Measurements from ENCODE around the gene HSD17B4.
"Not testable (repeated sequence)": the region's sequence is repeated elsewhere in the genome, so short reads cannot be mapped to it uniquely, and the experiment has no call there.

HSD17B4 gene

DNA sequence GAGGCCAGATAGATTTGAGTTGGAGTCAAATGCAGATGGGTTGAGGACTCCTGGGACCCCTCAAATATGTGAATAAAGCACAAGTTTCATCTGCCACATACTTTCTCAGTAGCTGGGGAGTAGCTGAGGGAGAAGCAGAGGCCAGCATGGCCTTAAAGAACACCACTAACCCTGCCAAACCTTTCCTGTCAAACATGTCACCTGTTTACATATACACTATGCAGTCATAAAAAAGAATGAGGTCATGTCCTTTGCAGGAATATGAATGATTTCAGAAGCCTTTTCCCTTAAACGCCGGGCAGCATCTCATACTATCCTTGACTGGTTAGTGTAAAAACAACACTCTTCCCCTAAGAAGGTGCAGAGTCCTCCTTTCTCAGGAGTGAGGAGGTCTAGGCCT lies 25.2 kb upstream of the HSD17B4 start:
- TF ChIP-seq SNAI2 (CRISPR knock-in tag; IDR thresholded peaks at IDR 0.05) (no peak), ZFP3 (CRISPR knock-in tag; IDR thresholded peaks at IDR 0.05) (no peak), ZNF565 (CRISPR knock-in tag; conservative IDR thresholded peaks at IDR 0.05; ENCODE audit: low read depth) (no peak), GLIS3 (CRISPR knock-in tag; IDR thresholded peaks at IDR 0.05) (no peak), TCF4 (CRISPR knock-in tag; IDR thresholded peaks at IDR 0.05; ENCODE audit: borderline replicate concordance) (no peak), ZNF70 (CRISPR knock-in tag; IDR thresholded peaks at IDR 0.05) (no peak), OSR1 (CRISPR knock-in tag; IDR thresholded peaks at IDR 0.05) (no peak), ESRRG (CRISPR knock-in tag; IDR thresholded peaks at IDR 0.05) (no peak)
- TF ChIP-seq, protein P1, sequence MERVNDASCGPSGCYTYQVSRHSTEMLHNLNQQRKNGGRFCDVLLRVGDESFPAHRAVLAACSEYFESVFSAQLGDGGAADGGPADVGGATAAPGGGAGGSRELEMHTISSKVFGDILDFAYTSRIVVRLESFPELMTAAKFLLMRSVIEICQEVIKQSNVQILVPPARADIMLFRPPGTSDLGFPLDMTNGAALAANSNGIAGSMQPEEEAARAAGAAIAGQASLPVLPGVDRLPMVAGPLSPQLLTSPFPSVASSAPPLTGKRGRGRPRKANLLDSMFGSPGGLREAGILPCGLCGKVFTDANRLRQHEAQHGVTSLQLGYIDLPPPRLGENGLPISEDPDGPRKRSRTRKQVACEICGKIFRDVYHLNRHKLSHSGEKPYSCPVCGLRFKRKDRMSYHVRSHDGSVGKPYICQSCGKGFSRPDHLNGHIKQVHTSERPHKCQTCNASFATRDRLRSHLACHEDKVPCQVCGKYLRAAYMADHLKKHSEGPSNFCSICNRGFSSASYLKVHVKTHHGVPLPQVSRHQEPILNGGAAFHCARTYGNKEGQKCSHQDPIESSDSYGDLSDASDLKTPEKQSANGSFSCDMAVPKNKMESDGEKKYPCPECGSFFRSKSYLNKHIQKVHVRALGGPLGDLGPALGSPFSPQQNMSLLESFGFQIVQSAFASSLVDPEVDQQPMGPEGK (CRISPR knock-in tag; IDR thresholded peaks at IDR 0.05; ENCODE audit: borderline replicate concordance): no peak
- TF ChIP-seq, protein P2, sequence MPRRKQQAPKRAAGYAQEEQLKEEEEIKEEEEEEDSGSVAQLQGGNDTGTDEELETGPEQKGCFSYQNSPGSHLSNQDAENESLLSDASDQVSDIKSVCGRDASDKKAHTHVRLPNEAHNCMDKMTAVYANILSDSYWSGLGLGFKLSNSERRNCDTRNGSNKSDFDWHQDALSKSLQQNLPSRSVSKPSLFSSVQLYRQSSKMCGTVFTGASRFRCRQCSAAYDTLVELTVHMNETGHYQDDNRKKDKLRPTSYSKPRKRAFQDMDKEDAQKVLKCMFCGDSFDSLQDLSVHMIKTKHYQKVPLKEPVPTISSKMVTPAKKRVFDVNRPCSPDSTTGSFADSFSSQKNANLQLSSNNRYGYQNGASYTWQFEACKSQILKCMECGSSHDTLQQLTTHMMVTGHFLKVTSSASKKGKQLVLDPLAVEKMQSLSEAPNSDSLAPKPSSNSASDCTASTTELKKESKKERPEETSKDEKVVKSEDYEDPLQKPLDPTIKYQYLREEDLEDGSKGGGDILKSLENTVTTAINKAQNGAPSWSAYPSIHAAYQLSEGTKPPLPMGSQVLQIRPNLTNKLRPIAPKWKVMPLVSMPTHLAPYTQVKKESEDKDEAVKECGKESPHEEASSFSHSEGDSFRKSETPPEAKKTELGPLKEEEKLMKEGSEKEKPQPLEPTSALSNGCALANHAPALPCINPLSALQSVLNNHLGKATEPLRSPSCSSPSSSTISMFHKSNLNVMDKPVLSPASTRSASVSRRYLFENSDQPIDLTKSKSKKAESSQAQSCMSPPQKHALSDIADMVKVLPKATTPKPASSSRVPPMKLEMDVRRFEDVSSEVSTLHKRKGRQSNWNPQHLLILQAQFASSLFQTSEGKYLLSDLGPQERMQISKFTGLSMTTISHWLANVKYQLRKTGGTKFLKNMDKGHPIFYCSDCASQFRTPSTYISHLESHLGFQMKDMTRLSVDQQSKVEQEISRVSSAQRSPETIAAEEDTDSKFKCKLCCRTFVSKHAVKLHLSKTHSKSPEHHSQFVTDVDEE (CRISPR knock-in tag; IDR thresholded peaks at IDR 0.05): no peak
- ATAC-seq: no peak

DNA sequence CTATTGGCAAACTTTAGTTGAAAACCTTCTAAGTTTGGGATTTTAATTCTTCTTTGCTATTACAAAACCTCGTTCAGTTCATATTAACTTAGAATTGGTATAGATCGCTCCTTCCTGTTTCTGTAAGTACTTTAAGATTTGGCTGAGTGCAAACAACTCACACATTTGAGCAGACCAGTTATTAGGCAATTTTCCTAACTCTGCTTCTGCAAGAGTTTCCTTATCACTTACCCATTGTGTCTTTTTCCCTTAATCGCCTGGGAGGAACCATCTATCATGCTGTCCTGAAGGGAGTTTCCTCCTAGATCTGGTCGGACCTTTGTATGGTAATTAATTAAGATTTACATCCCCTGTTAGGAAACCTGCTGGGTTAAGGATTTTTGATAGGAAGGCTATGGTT lies 24.7 kb upstream of the HSD17B4 start:
- ATAC-seq: not testable (repeated sequence)

DNA sequence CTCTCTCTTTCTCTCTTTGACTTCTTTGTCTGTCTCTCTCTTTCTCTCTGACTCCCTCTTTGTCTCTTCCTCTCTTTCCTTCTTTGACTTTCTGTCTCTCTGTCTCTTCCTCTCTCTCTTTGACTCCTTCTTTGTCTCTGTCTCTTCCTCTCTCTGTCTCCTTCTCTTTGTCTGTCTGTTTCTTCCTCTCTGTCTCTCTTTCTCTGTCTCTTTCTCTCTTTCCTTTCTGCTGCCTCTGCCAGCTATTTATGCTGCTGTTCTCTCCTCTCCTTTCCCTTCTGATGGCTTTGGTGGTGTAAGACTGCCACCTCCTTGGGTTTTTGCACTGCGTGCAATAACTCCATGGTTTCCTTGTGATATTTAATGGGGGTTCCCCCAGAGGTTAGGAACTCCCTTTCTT lies 24.1 kb upstream of the HSD17B4 start:
- ATAC-seq: not testable (repeated sequence)

DNA sequence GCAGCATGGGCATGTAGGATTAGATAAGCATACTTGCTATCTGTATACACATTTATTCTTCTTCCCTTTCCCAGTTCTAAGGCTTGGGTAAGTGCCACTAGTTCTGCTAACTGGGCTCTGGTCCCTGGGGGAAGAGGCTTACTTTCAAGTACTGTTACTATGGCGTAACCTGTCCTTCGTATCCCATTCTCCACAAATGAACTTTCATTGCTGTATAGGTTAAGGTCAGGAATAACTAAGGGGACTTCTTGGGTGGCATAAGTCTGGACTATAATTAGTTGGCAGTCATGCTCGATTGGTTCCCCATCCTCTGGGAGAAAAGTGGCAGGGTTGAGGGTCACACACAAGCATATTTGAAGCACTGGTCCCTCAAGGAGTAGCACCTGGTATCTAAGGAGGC lies 23.7 kb upstream of the HSD17B4 start:
- ATAC-seq: not testable (repeated sequence)

DNA sequence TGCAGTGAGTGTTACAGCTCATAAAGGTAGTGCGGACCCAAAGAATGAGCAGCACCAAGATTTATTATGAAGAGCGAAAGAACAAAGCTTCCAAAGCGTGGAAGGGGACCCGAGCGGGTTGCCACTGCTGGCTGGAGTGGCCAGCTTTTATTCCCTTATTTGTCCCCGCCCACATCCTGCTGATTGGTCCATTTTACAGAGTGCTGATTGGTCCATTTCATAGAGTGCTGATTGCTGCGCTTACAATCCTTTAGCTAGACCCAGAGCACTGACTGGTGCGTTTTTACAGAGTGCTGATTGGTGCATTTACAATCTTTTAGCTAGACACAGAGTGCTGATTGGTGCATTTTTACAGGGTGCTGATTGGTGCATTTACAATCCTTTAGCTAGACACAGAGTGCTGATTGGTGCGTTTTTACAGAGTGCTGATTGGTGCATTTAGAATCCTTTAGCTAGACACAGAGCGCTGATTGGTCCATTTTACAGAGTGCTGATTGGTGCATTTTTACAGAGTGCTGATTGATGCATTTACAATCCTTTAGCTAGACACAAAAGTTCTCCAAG lies 19.5 kb upstream of the HSD17B4 start:
- ATAC-seq: not testable (repeated sequence)

DNA sequence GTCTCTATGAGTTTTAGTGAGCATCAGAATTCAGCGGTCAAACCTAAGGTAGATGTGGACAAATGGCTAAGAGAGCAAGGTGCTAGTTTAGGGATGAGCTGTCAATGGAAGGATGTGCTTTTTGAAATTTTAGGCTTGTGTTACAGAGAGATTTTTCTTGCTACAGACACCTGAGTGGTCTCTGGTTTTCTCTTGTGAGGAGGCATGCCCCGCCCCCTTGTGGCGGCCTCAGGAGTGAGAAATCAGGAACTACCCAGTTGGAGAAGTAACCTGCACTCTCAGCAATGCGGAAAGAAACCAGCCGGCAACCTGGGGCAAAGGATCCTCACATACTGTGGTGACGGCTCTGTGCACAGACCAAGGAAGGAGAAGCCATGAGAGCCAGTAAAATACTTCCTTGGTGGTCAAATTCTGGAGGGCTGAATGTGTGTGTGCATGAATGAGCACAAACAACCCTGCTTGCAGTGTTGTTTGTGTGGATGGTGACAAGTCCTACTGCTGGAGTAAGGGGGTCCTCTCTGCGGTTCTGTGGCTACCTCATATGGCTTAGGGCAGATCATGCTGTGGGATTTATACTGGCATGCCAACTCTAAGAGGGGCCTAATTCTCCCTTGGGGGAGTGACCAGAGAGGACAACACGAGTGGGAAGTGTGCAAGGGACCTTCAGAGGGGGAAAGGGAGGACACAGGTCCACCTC lies 16.7 kb upstream of the HSD17B4 start:
- peak; percentile 72 for ATAC-seq
- TF ChIP-seq SNAI2 (CRISPR knock-in tag; IDR thresholded peaks at IDR 0.05): no peak
- no peak for TF ChIP-seq RARB (CRISPR knock-in tag; IDR thresholded peaks at IDR 0.05)
- no peak for TF ChIP-seq ESRRG (CRISPR knock-in tag; IDR thresholded peaks at IDR 0.05)
- TF ChIP-seq ZNF565 (CRISPR knock-in tag; conservative IDR thresholded peaks at IDR 0.05; ENCODE audit: low read depth): no peak
- no peak for TF ChIP-seq CSDC2 (CRISPR knock-in tag; IDR thresholded peaks at IDR 0.05)
- TF ChIP-seq ZNF70 (CRISPR knock-in tag; IDR thresholded peaks at IDR 0.05): no peak
- TF ChIP-seq ARNTL (CRISPR knock-in tag; IDR thresholded peaks at IDR 0.05; ENCODE audit: borderline replicate concordance, low read depth): no peak

DNA sequence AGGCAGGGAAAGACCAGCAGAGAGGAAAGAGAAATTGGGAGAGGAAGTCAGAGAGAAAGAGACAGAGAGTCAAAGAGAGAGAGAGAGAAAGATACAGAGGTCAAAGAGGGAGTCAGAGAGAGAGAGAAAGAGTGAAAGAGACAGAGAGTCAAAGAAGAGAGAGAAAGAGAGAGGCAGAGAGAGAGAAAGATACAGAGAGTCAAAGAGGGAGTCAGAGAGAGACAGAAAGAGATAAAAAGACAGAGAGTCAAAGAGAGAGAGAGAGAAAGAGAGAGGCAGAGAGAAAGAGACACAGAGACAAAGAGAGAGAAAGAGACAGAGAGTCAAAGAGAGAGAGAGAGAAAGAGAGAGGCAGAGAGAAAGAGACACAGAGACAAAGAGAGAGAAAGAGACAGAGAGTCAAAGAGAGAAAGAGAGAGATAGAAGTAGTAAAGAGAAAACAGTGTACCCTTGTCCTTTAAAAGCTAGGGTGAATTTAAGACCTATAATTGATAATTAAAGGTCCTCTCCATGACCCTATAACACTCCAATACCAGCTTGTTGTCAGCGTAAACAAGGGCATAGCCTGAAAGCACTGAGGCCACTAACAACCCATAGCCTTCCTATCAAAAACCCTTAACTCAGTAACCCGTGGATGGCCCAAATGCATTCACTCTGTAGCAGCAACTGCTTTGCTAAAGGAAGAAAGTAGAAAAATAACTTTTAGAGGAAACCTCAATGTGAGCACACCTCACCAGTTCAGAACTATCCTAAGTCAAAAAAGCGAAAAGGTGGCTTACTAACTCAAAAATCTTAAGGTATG lies 14.3 kb upstream of the HSD17B4 start:
- ATAC-seq: not testable (repeated sequence)

DNA sequence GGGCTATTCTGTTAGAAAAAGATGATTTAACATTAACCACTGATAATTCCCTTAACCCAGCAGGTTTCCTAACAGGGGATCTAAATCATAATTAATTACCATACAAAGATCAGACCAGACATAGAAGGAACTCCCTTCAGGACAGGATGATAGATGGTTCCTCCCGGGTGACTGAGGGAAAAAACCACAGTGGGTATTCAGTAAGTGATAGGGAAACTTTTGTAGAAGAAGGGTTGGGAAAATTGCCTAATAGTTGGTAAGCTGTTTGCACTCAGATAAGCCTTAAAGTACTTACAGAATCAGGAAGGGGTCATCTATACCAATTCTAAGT lies 13.7 kb upstream of the HSD17B4 start:
- not testable (repeated sequence) for ATAC-seq

DNA sequence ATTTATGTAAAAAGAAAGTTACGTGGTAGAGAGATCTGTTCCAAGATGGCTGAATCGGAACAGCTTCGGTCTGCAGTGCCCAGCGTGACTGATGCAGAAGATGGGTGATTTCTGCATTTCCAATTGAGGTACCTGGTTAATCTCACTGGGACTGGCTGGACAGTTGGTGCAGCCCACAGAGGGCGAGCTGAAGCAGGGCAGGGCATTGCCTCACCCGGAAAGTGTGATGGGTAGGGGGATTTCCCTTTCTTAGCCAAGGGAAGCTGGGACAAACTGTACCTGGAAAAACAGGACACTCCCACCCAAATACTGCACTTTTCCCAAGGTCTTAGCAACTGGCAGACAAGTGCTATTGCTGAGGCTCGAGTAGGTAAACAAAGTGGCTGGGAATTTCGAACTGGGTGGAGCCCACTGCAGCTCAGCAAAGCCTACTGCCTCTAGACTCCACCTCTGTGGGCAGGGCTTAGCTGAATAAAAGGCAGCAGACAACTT lies 13.1 kb upstream of the HSD17B4 start:
- TF ChIP-seq, protein P2 (CRISPR knock-in tag; IDR thresholded peaks at IDR 0.05): no peak
- TF ChIP-seq ARNTL (CRISPR knock-in tag; IDR thresholded peaks at IDR 0.05; ENCODE audit: borderline replicate concordance, low read depth) (no peak), TCF4 (CRISPR knock-in tag; IDR thresholded peaks at IDR 0.05; ENCODE audit: borderline replicate concordance) (no peak), ZFP30 (CRISPR knock-in tag; IDR thresholded peaks at IDR 0.05) (no peak), ZNF565 (CRISPR knock-in tag; conservative IDR thresholded peaks at IDR 0.05; ENCODE audit: low read depth) (no peak), ISL1 (CRISPR knock-in tag; IDR thresholded peaks at IDR 0.05) (no peak), ESRRG (CRISPR knock-in tag; IDR thresholded peaks at IDR 0.05) (no peak), GLIS3 (CRISPR knock-in tag; IDR thresholded peaks at IDR 0.05) (no peak)
- peak; percentile 45; the same call in 2 of the 3 replicates for ATAC-seq

DNA sequence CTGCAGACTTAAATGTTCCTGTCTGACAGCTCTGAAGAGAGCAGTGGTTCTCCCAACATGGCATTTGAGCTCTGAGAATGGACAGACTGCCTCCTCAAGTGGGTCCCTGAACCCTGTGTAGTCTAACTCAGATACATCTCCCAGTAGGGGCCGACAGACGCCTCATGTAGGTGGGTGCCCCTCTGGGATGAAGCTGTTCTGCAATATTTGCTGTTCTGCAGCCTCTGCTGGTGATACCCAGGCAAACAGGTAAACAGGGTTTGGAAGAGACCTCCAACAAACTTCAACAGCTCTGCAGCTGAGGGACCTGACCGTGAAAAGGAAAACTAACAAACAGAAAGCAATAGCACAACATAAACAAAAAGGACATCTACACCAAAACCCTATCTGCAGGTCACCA lies 12.7 kb upstream of the HSD17B4 start:
- ATAC-seq: not testable (repeated sequence)

DNA sequence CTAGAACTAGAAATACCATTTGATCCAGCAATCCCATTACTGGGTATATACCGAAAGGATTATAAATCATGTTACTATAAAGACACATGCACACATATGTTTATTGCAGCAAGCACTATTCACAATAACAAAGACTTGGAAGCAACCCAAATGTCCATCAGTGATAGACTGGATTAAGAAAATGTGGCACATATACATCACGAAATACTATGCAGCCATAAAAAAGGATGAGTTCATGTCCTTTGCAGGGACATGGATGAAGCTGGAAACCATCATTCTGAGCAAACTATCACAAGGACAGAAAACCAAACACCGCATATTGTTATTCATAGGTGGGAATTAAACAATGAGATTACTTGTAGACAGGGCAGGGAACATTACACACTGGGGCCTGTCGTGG lies 7.7 kb upstream of the HSD17B4 start:
- ATAC-seq: not testable (repeated sequence)

All from SK-N-SH treated with all-trans-retinoic acid at 6 μM for 48 hours (cell line).